ENCODE data around the gene SMARCC1. TPM values are rescaled to one million over a fixed set of nuclear protein-coding genes. Genes with fewer than 3 reads are reported as not detected.

The SMARCC1 gene
- total and polyA plus RNA-seq, 4 donors, result 12.5 to 66.8 (median 40.8) TPM

GRCh38 chr3:47666118-47666517, 115.6 kb downstream of the SMARCC1 start:
- ATAC-seq (ENCODE audit: low FRiP score), result no peak
- no peak overlapping the region for H3K27ac ChIP-seq (ENCODE audit: low read depth in 1 of 2, low read length in 2 of 2)
- peaks cover 0 to 2% of the 10 kb centered on the region in 2 donors for H3K36me3 ChIP-seq (ENCODE audit: control insufficient read depth in 1 of 2, insufficient read depth in 2 of 2, low read length in 1 of 2)
- H3K27me3 ChIP-seq (ENCODE audit: control insufficient read depth in 1 of 2, insufficient read depth in 2 of 2, low read length in 1 of 2), result no peaks in the 10 kb centered on the region
- no peaks in the 10 kb centered on the region for H3K4me1 ChIP-seq (ENCODE audit: control insufficient read depth in 1 of 2, insufficient read depth in 2 of 2, low read length in 2 of 2)
- no peaks in the 10 kb centered on the region for H3K9me3 ChIP-seq (ENCODE audit: control insufficient read depth, low read length)
- intact Hi-C loops (cut with DNase I), result loop anchor here (10.0 kb wide), 1 partner anchor 141 kb away; no protein-coding TSS in a partner anchor
- WGBS, 2 donors, result 94 to 96% methylated on average over 2 of the region's 2 CpGs
- no peak for DNase-seq
- H3K4me3 ChIP-seq (ENCODE audit: low read length in 2 of 2), result no peak overlapping the region

- Histone ChIP-seq H3K9me3 (ENCODE audit: control insufficient read depth, low read length) (no peaks in the 10 kb centered on the region), H3K4me1 (ENCODE audit: control insufficient read depth in 1 of 2, insufficient read depth in 2 of 2, low read length in 2 of 2) (no peaks in the 10 kb centered on the region), H3K27me3 (ENCODE audit: control insufficient read depth in 1 of 2, insufficient read depth in 2 of 2, low read length in 1 of 2) (no peaks in the 10 kb centered on the region), H3K4me3 (ENCODE audit: low read length in 2 of 2) (no peak overlapping the region), H3K36me3 (ENCODE audit: control insufficient read depth in 1 of 2, insufficient read depth in 2 of 2, low read length in 1 of 2) (peaks cover 0 to 2% of the 10 kb centered on the region in 2 donors), H3K27ac (ENCODE audit: low read depth in 1 of 2, low read length in 2 of 2) (no peak overlapping the region)
- ATAC-seq (ENCODE audit: low FRiP score) (no peak), DNase-seq (no peak)
- 77 to 87% methylated on average over 2 of the region's 2 CpGs for WGBS, 2 donors
- intact Hi-C loops (cut with DNase I), result loop anchor here (10.0 kb wide), 1 partner anchor 140 kb away; no protein-coding TSS in a partner anchor
These were observed 117.2 kb downstream of the SMARCC1 start for GRCh38 chr3:47664519-47664918.

GRCh38 chr3:47663630-47664240, 118.0 kb downstream of the SMARCC1 start:
- ATAC-seq (ENCODE audit: low FRiP score) (no peak), DNase-seq (no peak)
- H3K4me1 ChIP-seq (ENCODE audit: control insufficient read depth in 1 of 2, insufficient read depth in 2 of 2, low read length in 2 of 2), result no peaks in the 10 kb centered on the region
- no peak overlapping the region for H3K27ac ChIP-seq (ENCODE audit: low read depth in 1 of 2, low read length in 2 of 2)
- H3K9me3 ChIP-seq (ENCODE audit: control insufficient read depth, low read length), result no peaks in the 10 kb centered on the region
- H3K27me3 ChIP-seq (ENCODE audit: control insufficient read depth in 1 of 2, insufficient read depth in 2 of 2, low read length in 1 of 2), result no peaks in the 10 kb centered on the region
- intact Hi-C loops (cut with DNase I), result loop anchor here (10.0 kb wide), 1 partner anchor 139 kb away; no protein-coding TSS in a partner anchor
- peaks cover 0 to 2% of the 10 kb centered on the region in 2 donors for H3K36me3 ChIP-seq (ENCODE audit: control insufficient read depth in 1 of 2, insufficient read depth in 2 of 2, low read length in 1 of 2)
- WGBS, 2 donors, result 93 to 95% methylated on average over 16 of the region's 16 CpGs
- no peak overlapping the region for H3K4me3 ChIP-seq (ENCODE audit: low read length in 2 of 2)

- 47 to 50% methylated on average over 5 of the region's 5 CpGs for WGBS, 2 donors
- Histone ChIP-seq H3K4me1 (ENCODE audit: control insufficient read depth in 1 of 2, insufficient read depth in 2 of 2, low read length in 2 of 2) (no peaks in the 10 kb centered on the region), H3K9me3 (ENCODE audit: control insufficient read depth, low read length) (no peaks in the 10 kb centered on the region), H3K27ac (ENCODE audit: low read depth in 1 of 2, low read length in 2 of 2) (no peak overlapping the region), H3K4me3 (ENCODE audit: low read length in 2 of 2) (no peak overlapping the region), H3K27me3 (ENCODE audit: control insufficient read depth in 1 of 2, insufficient read depth in 2 of 2, low read length in 1 of 2) (no peaks in the 10 kb centered on the region), H3K36me3 (ENCODE audit: control insufficient read depth in 1 of 2, insufficient read depth in 2 of 2, low read length in 1 of 2) (peaks cover 0 to 2% of the 10 kb centered on the region in 2 donors)
- intact Hi-C loops (cut with DNase I), result loop anchor here (10.0 kb wide), 1 partner anchor 136 kb away; no protein-coding TSS in a partner anchor
- ATAC-seq (ENCODE audit: low FRiP score), result no peak
- DNase-seq, result no peak
These were observed 120.5 kb downstream of the SMARCC1 start for GRCh38 chr3:47661121-47661752.

- DNase-seq, result no peak
- no peak for ATAC-seq (ENCODE audit: low FRiP score)
- 97 to 99% methylated on average over 1 of the region's 1 CpG for WGBS, 2 donors
- Histone ChIP-seq H3K36me3 (ENCODE audit: control insufficient read depth in 1 of 2, insufficient read depth in 2 of 2, low read length in 1 of 2) (peaks cover 0 to 2% of the 10 kb centered on the region in 2 donors), H3K4me1 (ENCODE audit: control insufficient read depth in 1 of 2, insufficient read depth in 2 of 2, low read length in 2 of 2) (no peaks in the 10 kb centered on the region), H3K9me3 (ENCODE audit: control insufficient read depth, low read length) (no peaks in the 10 kb centered on the region), H3K27me3 (ENCODE audit: control insufficient read depth in 1 of 2, insufficient read depth in 2 of 2, low read length in 1 of 2) (no peaks in the 10 kb centered on the region), H3K4me3 (ENCODE audit: low read length in 2 of 2) (no peak overlapping the region), H3K27ac (ENCODE audit: low read depth in 1 of 2, low read length in 2 of 2) (no peak overlapping the region)
- intact Hi-C loops (cut with DNase I), result no loop called here
These were observed 123.2 kb downstream of the SMARCC1 start for GRCh38 chr3:47658444-47658843.

- Histone ChIP-seq H3K27ac (ENCODE audit: low read depth in 1 of 2, low read length in 2 of 2) (no peak overlapping the region), H3K4me3 (ENCODE audit: low read length in 2 of 2) (no peak overlapping the region), H3K27me3 (ENCODE audit: control insufficient read depth in 1 of 2, insufficient read depth in 2 of 2, low read length in 1 of 2) (no peaks in the 10 kb centered on the region), H3K36me3 (ENCODE audit: control insufficient read depth in 1 of 2, insufficient read depth in 2 of 2, low read length in 1 of 2) (no peaks in the 10 kb centered on the region), H3K4me1 (ENCODE audit: control insufficient read depth in 1 of 2, insufficient read depth in 2 of 2, low read length in 2 of 2) (no peaks in the 10 kb centered on the region), H3K9me3 (ENCODE audit: control insufficient read depth, low read length) (no peaks in the 10 kb centered on the region)
- DNase-seq, result no peak
- no peak for ATAC-seq (ENCODE audit: low FRiP score)
- intact Hi-C loops (cut with DNase I), result no loop called here
- WGBS, 2 donors, result 92 to 98% methylated on average over 3 of the region's 3 CpGs
These were observed 129.6 kb downstream of the SMARCC1 start for GRCh38 chr3:47652142-47652541.

- ATAC-seq (ENCODE audit: low FRiP score), result no peak
- Histone ChIP-seq H3K4me3 (ENCODE audit: low read length in 2 of 2) (no peak overlapping the region), H3K4me1 (ENCODE audit: control insufficient read depth in 1 of 2, insufficient read depth in 2 of 2, low read length in 2 of 2) (no peaks in the 10 kb centered on the region), H3K27ac (ENCODE audit: low read depth in 1 of 2, low read length in 2 of 2) (no peak overlapping the region), H3K27me3 (ENCODE audit: control insufficient read depth in 1 of 2, insufficient read depth in 2 of 2, low read length in 1 of 2) (no peaks in the 10 kb centered on the region), H3K36me3 (ENCODE audit: control insufficient read depth in 1 of 2, insufficient read depth in 2 of 2, low read length in 1 of 2) (no peaks in the 10 kb centered on the region), H3K9me3 (ENCODE audit: control insufficient read depth, low read length) (no peaks in the 10 kb centered on the region)
- 98% methylated on average over 1 of the region's 1 CpG for WGBS, 2 donors
- intact Hi-C loops (cut with DNase I), result no loop called here
- no peak for DNase-seq
These were observed 131.4 kb downstream of the SMARCC1 start for GRCh38 chr3:47650294-47650693.

- peaks cover 0 to 2% of the 10 kb centered on the region in 2 donors for H3K36me3 ChIP-seq (ENCODE audit: control insufficient read depth in 1 of 2, insufficient read depth in 2 of 2, low read length in 1 of 2)
- no peak overlapping the region for H3K4me3 ChIP-seq (ENCODE audit: low read length in 2 of 2)
- H3K27me3 ChIP-seq (ENCODE audit: control insufficient read depth in 1 of 2, insufficient read depth in 2 of 2, low read length in 1 of 2), result no peaks in the 10 kb centered on the region
- no peak for DNase-seq
- 77 to 81% methylated on average over 2 of the region's 2 CpGs for WGBS, 2 donors
- no peaks in the 10 kb centered on the region for H3K9me3 ChIP-seq (ENCODE audit: control insufficient read depth, low read length)
- H3K27ac ChIP-seq (ENCODE audit: low read depth in 1 of 2, low read length in 2 of 2), result no peak overlapping the region
- no peak for ATAC-seq (ENCODE audit: low FRiP score)
- H3K4me1 ChIP-seq (ENCODE audit: control insufficient read depth in 1 of 2, insufficient read depth in 2 of 2, low read length in 2 of 2), result no peaks in the 10 kb centered on the region
- intact Hi-C loops (cut with DNase I), result no loop called here
These were observed 134.1 kb downstream of the SMARCC1 start for GRCh38 chr3:47647550-47647949.

- Histone ChIP-seq H3K36me3 (ENCODE audit: control insufficient read depth in 1 of 2, insufficient read depth in 2 of 2, low read length in 1 of 2) (peaks cover 0 to 2% of the 10 kb centered on the region in 2 donors), H3K9me3 (ENCODE audit: control insufficient read depth, low read length) (no peaks in the 10 kb centered on the region), H3K4me3 (ENCODE audit: low read length in 2 of 2) (no peak overlapping the region), H3K27me3 (ENCODE audit: control insufficient read depth in 1 of 2, insufficient read depth in 2 of 2, low read length in 1 of 2) (no peaks in the 10 kb centered on the region), H3K4me1 (ENCODE audit: control insufficient read depth in 1 of 2, insufficient read depth in 2 of 2, low read length in 2 of 2) (no peaks in the 10 kb centered on the region), H3K27ac (ENCODE audit: low read depth in 1 of 2, low read length in 2 of 2) (no peak overlapping the region)
- DNase-seq (no peak), ATAC-seq (ENCODE audit: low FRiP score) (no peak)
- intact Hi-C loops (cut with DNase I), result no loop called here
- WGBS, 2 donors, result 53 to 59% methylated on average over 4 of the region's 4 CpGs
These were observed 135.3 kb downstream of the SMARCC1 start for GRCh38 chr3:47646362-47646761.

Data from aorta (tissue), 5 donors.